H1 (cell line): ENCODE results near the gene SAA1. TPM values are rescaled to one million over a fixed set of nuclear protein-coding genes. Genes with fewer than 3 reads are reported as not detected.

Experiments used
- CTCF ChIA-PET: fragments of 300-600 bp; sonication (Branson Sonifier 250); formaldehyde crosslinking; loops from one replicate; lab custom pipeline; 2021; ENCODE audit not compliant: partially characterized antibody; lab: Charles Lee
- POLR2A ChIA-PET: fragments of 300-600 bp; sonication (Branson Sonifier 250); formaldehyde crosslinking; loops from one replicate; lab custom pipeline; 2021; ENCODE audit warnings: inconsistent platforms; ENCODE audit not compliant: partially characterized antibody; lab: Charles Lee
- DNase-seq, 2 experiments: peaks; one replicate each; pipeline versions ENCODE4 v3.0.0 to v3.0.0-alpha.2; 2010 to 2022; ENCODE audit warnings: low spot score in 2 of 2, low read depth in 1 of 2, mixed read lengths in 1 of 2
- FAIRE-seq: peaks from 2 replicates; lab custom pipeline; 2011; peaks lifted over from hg19 to GRCh38; lab: Jason Lieb, UNC
- H2AFZ ChIP-seq: 2 replicates; pipeline ENCODE4 v1.8.1; 2012; ENCODE audit warnings: low read length, inconsistent platforms
- H2AK5ac ChIP-seq: 2 replicates; pipeline ENCODE4 v1.6.1; 2013; ENCODE audit warnings: low read depth, low read length
- H2BK120ac ChIP-seq: replicated peaks from 2 replicates; pipeline ENCODE3; 2013; ENCODE audit warnings: low read depth, low read length, inconsistent platforms
- H2BK12ac ChIP-seq: 2 replicates; pipeline ENCODE4 v1.6.1; 2013; ENCODE audit warnings: low read depth, low read length
- H2BK15ac ChIP-seq: 2 replicates; pipeline ENCODE4 v1.6.1; 2013; ENCODE audit warnings: low read length
- H2BK20ac ChIP-seq: 2 replicates; pipeline ENCODE4 v1.6.1; 2013; ENCODE audit warnings: low read length
- H2BK5ac ChIP-seq: 2 replicates; pipeline ENCODE4 v1.6.1; 2013; ENCODE audit warnings: low read depth, low read length
- H3K14ac ChIP-seq: 2 replicates; pipeline ENCODE4 v1.6.1; 2013; ENCODE audit warnings: inconsistent platforms; ENCODE audit not compliant: insufficient read length
- H3K18ac ChIP-seq: 2 replicates; pipeline ENCODE4 v1.6.1; 2013; ENCODE audit warnings: low read length; ENCODE audit errors: extremely low read depth
- H3K23ac ChIP-seq: 2 replicates; pipeline ENCODE4 v1.6.1; 2013; ENCODE audit warnings: inconsistent platforms; ENCODE audit not compliant: insufficient read length
- H3K23me2 ChIP-seq: 2 replicates; pipeline ENCODE4 v1.6.1; 2013; ENCODE audit warnings: low read depth, low read length
- H3K27ac ChIP-seq: 2 replicates; pipeline ENCODE4 v1.6.1; 2011; ENCODE audit warnings: low read depth, low read length, inconsistent platforms
- H3K27me3 ChIP-seq, 4 experiments: replicated peaks in 1 of 4; 1 replicate in 1 of 4; 2 replicates in 3 of 4; pipeline versions ENCODE4 v1.6.1 to v1.8.1; 2011 to 2013; ENCODE audit warnings: low read length in 3 of 4, mild to moderate bottlenecking in 3 of 4, inconsistent platforms in 2 of 4, mixed read lengths in 2 of 4, moderate library complexity in 1 of 4; ENCODE audit not compliant: control insufficient read depth in 3 of 4, insufficient read depth in 3 of 4; ENCODE audit errors: extremely low read depth in 1 of 4
- H3K36me3 ChIP-seq, 4 experiments: 2 replicates each; pipeline versions ENCODE4 v1.6.1 to v1.8.1; 2011 to 2013; ENCODE audit warnings: mild to moderate bottlenecking in 4 of 4, low read length in 3 of 4, moderate library complexity in 2 of 4, control low read depth in 1 of 4, inconsistent platforms in 1 of 4; ENCODE audit not compliant: insufficient read depth in 4 of 4, control insufficient read depth in 2 of 4
- H3K4ac ChIP-seq: replicated peaks from 2 replicates; pipeline ENCODE3; 2013; ENCODE audit warnings: low read length, low read depth, mixed read lengths, inconsistent platforms; ENCODE audit not compliant: insufficient read length
- H3K4me1 ChIP-seq, 4 experiments: replicated peaks in 1 of 4; 1 replicate in 1 of 4; 2 replicates in 3 of 4; pipeline versions ENCODE4 v1.6.1 to v1.8.1; 2011 to 2013; ENCODE audit warnings: low read length in 3 of 4, inconsistent platforms in 2 of 4, mixed read lengths in 1 of 4; ENCODE audit not compliant: insufficient read depth in 4 of 4, control insufficient read depth in 3 of 4
- H3K4me2 ChIP-seq, 2 experiments: 2 replicates each; pipeline versions ENCODE4 v1.6.1 to v1.8.1; 2011 to 2013; ENCODE audit warnings: low read depth in 2 of 2, low read length in 2 of 2, control low read depth in 1 of 2, inconsistent platforms in 1 of 2, mild to moderate bottlenecking in 1 of 2; ENCODE audit not compliant: insufficient read depth in 1 of 2
- H3K4me3 ChIP-seq, 4 experiments: fragments of 200-600, 300-600 bp in 1 of 4; sonication (generic), shearing (Covaris generic), sonication (Bioruptor Twin) in 1 of 4; 2 replicates each; pipeline versions ENCODE4 v1.5.1 to v1.8.1; 2011 to 2016; ENCODE audit warnings: low read length in 4 of 4, low read depth in 3 of 4, control low read depth in 2 of 4, inconsistent platforms in 2 of 4, mild to moderate bottlenecking in 2 of 4, mixed read lengths in 1 of 4, moderate library complexity in 1 of 4; ENCODE audit not compliant: insufficient read depth in 2 of 4; ENCODE audit errors: extremely low read depth in 1 of 4
- H3K56ac ChIP-seq: replicated peaks from 2 replicates; pipeline ENCODE3; 2013; ENCODE audit warnings: low read depth, mild to moderate bottlenecking, mixed read lengths, low read length, inconsistent platforms; ENCODE audit not compliant: insufficient read length
- H3K79me1 ChIP-seq: 2 replicates; pipeline ENCODE4 v1.6.1; 2013; ENCODE audit warnings: low read depth, low read length, control low read depth
- H3K79me2 ChIP-seq, 2 experiments: 2 replicates each; pipeline versions ENCODE4 v1.6.1 to v1.8.1; 2012 to 2013; ENCODE audit warnings: low read length in 2 of 2, mild to moderate bottlenecking in 2 of 2, inconsistent platforms in 1 of 2; ENCODE audit not compliant: insufficient read depth in 2 of 2, control insufficient read depth in 1 of 2
- H3K9ac ChIP-seq, 4 experiments: replicated peaks in 1 of 4; 1 replicate in 1 of 4; 2 replicates in 3 of 4; pipeline versions ENCODE4 v1.6.1 to v1.8.1; 2011 to 2013; ENCODE audit warnings: low read depth in 3 of 4, low read length in 3 of 4, control low read depth in 2 of 4, mild to moderate bottlenecking in 2 of 4, moderate library complexity in 2 of 4, inconsistent platforms in 1 of 4; ENCODE audit errors: extremely low read depth in 1 of 4
- H3K9me3 ChIP-seq, 2 experiments: 2 replicates each; pipeline versions ENCODE4 v1.6.1 to v1.8.1; 2012 to 2013; ENCODE audit warnings: mild to moderate bottlenecking in 2 of 2, moderate library complexity in 2 of 2, control low read depth in 1 of 2, inconsistent platforms in 1 of 2, low read depth in 1 of 2, low read length in 1 of 2, mixed read lengths in 1 of 2; ENCODE audit not compliant: insufficient read depth in 2 of 2
- H4K20me1 ChIP-seq, 2 experiments: replicated peaks in 1 of 2; 2 replicates each; pipeline versions ENCODE3 to v1.8.1; 2011 to 2013; ENCODE audit warnings: inconsistent platforms in 2 of 2, low read length in 2 of 2, mild to moderate bottlenecking in 1 of 2; ENCODE audit not compliant: insufficient read depth in 2 of 2, control insufficient read depth in 1 of 2
- H4K5ac ChIP-seq: 2 replicates; pipeline ENCODE4 v1.6.1; 2013; ENCODE audit warnings: low read length, low read depth, mixed read lengths, inconsistent platforms; ENCODE audit not compliant: insufficient read length
- H4K8ac ChIP-seq: 2 replicates; pipeline ENCODE4 v1.8.0; 2013; ENCODE audit warnings: mild to moderate bottlenecking, moderate library complexity, low read length, inconsistent platforms; ENCODE audit not compliant: insufficient read depth; ENCODE audit errors: extremely low read depth
- H4K91ac ChIP-seq: replicated peaks from 2 replicates; pipeline ENCODE3; 2013; ENCODE audit warnings: low read length, mixed read lengths, inconsistent platforms; ENCODE audit not compliant: insufficient read length
- BACH1 ChIP-seq: IDR thresholded peaks from 2 replicates; pipeline ENCODE4 v1.6.1; 2012; ENCODE audit warnings: low read length, improper control_type of control experiment
- CTCF ChIP-seq, 3 experiments: IDR thresholded peaks; 1 replicate in 2 of 3; 2 replicates in 1 of 3; pipeline versions ENCODE4 v1.5.1 to v1.6.1; 2011; ENCODE audit warnings: low read length in 3 of 3, mild to moderate bottlenecking in 3 of 3, inconsistent platforms in 2 of 3, low read depth in 1 of 3, moderate library complexity in 1 of 3; ENCODE audit not compliant: insufficient read depth in 1 of 3; ENCODE audit errors: control extremely low read depth in 1 of 3
- EP300 ChIP-seq, 2 experiments: IDR thresholded peaks; 1 replicate in 1 of 2; 2 replicates in 1 of 2; pipeline ENCODE4 v1.6.1; 2011 to 2012; ENCODE audit warnings: low read depth in 2 of 2, low read length in 2 of 2, mild to moderate bottlenecking in 2 of 2, borderline replicate concordance in 1 of 2, inconsistent platforms in 1 of 2, moderate library complexity in 1 of 2
- WGBS, 2 experiments: shearing (Covaris generic) in 1 of 2; methylation state at CpG; one replicate each; pipeline versions ENCODE4 v1.1.6 to v1.1.7; 2013 to 2015; ENCODE audit warnings: low lambda C conversion rate in 2 of 2, mixed read lengths in 2 of 2, inconsistent platforms in 1 of 2, low coverage in 1 of 2, missing lambda C conversion rate in 1 of 2; ENCODE audit not compliant: insufficient replicate concordance in 2 of 2, insufficient coverage in 1 of 2, insufficient read length in 1 of 2; ENCODE audit errors: extremely low coverage in 1 of 2, missing lambda C conversion rate in 1 of 2; 5-methylcytosine and 5-hydroxymethylcytosine counted together
- polyA plus RNA-seq, 7 experiments: library from polyadenylated mRNA; depleted of rRNA in 3 of 7; stranded (reverse) in 5 of 7; unstranded in 2 of 7; fragments of >200 nt in 5 of 7; fragments of 200-250 nt in 2 of 7; gene quantifications; 1 replicate in 5 of 7; 2 replicates in 1 of 7; 4 replicates in 1 of 7; pipeline versions ENCODE4 v1.2.1 to v1.2.3, GENCODE V29; 2011 to 2013; ENCODE audit warnings: missing spikeins in 2 of 7, mixed read lengths in 2 of 7
- total RNA-seq: library from RNA; stranded (reverse); fragmentation: NEBNext Ultra II Directional; extraction: Animal tissue kit (Norgen Biotek cat#: 25700); gene quantifications from 2 replicates; pipeline ENCODE4 v1.2.1, GENCODE V29; 2021

SAA1 gene
- total and polyA plus RNA-seq, 2 of the 8 experiments (the other 6 are each of a cell fraction or from before 2014, with no cell fraction given) = 0.41 TPM; not detected in 1

- Histone ChIP-seq H4K20me1 (no peaks in the 10 kb centered on the region), H3K4me2 (no peak overlapping the region), H4K8ac (no peak overlapping the region), H2AFZ (no peak overlapping the region), H3K18ac (no peak overlapping the region), H3K4me1 (no peaks in the 10 kb centered on the region), H3K9ac (no peak overlapping the region), H2AK5ac (no peak overlapping the region), H3K14ac (no peak overlapping the region), H3K9me3 (no peaks in the 10 kb centered on the region), H3K79me1 (peaks cover 12% of the 10 kb centered on the region; the same call in 1 of the 2 replicates), H3K79me2 (peaks cover 0 to 31% of the 10 kb centered on the region in 2 experiments; a peak in 2 of 4 replicates), H3K23ac (no peak overlapping the region), H3K56ac (no peak overlapping the region), H3K27ac (no peak overlapping the region), H2BK5ac (no peak overlapping the region), H2BK15ac (no peak overlapping the region), H4K5ac (no peak overlapping the region), H3K36me3 (peaks cover 7 to 38% (median 22%) of the 10 kb centered on the region in 4 experiments), H2BK12ac (no peak overlapping the region), H3K4me3 (no peak overlapping the region), H4K91ac (no peak overlapping the region), H3K23me2 (no peaks in the 10 kb centered on the region), H2BK20ac (no peak overlapping the region), H3K27me3 (no peaks in the 10 kb centered on the region), H2BK120ac (no peak overlapping the region), H3K4ac (no peak overlapping the region)
- no peak for FAIRE-seq
- TF ChIP-seq EP300 (IDR thresholded peaks at IDR 0.05; ENCODE audit: borderline replicate concordance in 1 of 2, low read depth in 2 of 2, low read length in 2 of 2) (no peak), BACH1 (no peak), CTCF (IDR thresholded peaks at IDR 0.05; ENCODE audit: control extremely low read depth in 1 of 3, insufficient read depth in 1 of 3, low read depth in 1 of 3, low read length in 3 of 3) (no peak)
- CTCF ChIA-PET = interaction anchor here (0.9 kb wide), 1 partner anchor 22 kb away, joined by 3 read pairs; no protein-coding TSS in a partner anchor
- POLR2A ChIA-PET = interaction anchor here (1.3 kb wide), 2 partner anchors 10 to 11 kb away, joined by 3 to 4 read pairs; partner anchors contain the start of gene HPS5
- no peak for DNase-seq
- WGBS, 2 experiments = 78% methylated on average over 3 of the region's 3 CpGs; no CpG with 5 or more reads in 1 of the 2 experiments
Observed at GRCh38 chr11:18312012-18312411, 45.9 kb downstream of the SAA1 start.
